Hematopoietic multipotent progenitor cell treated with erythropoietin and hydrocortisone succinate and interleukin-3 and kit ligand, for 15 days (in vitro differentiated cells): Measurements from ENCODE around the gene TBXAS1.
"Not testable (repeated sequence)": the region's sequence is repeated elsewhere in the genome, so short reads cannot be mapped to it uniquely, and the experiment has no call there.

Source experiments
- DNase-seq: peaks from one replicate; pipeline ENCODE4 v3.0.0-alpha.2; 2015; ENCODE audit warnings: low spot score

Gene TBXAS1

DNA sequence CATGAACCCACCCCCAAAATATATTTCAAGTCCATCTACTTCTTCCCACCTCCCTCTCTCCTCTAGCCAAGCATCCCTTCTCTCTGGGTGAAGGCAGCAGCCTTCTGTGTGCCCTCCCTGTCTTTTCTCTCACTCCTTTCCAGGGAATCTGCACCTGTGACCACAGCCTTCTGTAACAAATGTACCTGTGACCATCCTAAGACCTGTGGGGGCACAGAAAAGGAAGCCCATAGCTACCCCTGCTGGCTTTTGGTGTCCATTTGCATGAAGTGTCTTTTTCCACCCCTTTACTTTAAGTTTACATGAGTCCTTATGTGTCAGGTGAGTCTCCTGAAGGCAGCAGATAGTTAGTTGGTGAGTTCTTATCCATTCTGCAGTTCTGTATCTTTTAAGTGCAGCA lies 2.0 kb upstream of the TBXAS1 start:
- DNase-seq = no peak

DNA sequence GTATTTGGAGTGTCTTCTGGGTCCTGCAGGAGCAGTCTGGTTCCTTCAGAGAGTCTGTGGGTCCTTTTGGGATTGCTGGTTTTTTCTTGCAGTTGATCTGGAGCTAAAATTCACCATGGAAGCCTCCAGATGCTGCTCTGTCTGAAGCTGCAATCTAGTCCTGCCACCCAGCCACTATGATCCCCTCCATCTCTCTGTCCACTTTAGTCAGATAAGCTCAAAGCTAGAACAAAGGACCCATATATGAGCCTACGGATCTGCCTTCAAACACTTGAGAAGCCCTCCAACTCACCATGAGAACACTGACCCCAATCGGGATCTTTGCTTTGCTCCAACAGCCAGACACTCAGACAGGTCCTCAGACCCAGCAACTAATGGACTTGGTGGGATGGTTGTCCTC lies 618 bp upstream of the TBXAS1 start:
- no peak for DNase-seq

DNA sequence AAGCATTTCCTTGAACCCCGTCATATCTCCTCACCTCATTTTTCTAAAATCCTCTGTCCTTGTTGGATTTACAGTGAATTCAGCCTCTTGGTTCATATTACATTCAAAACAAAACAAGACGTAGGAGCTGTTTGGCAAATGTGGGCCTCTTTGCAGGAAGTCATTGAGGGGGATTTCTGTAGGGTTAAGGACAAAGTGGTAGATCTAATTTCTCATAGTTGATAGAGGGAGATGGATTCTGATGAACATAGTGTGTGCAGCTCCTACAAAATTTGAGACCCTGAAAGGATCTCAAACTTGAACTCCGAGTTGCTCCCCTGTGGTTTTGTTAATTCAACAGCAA lies 682 bp downstream of the TBXAS1 start:
- no peak for DNase-seq

DNA sequence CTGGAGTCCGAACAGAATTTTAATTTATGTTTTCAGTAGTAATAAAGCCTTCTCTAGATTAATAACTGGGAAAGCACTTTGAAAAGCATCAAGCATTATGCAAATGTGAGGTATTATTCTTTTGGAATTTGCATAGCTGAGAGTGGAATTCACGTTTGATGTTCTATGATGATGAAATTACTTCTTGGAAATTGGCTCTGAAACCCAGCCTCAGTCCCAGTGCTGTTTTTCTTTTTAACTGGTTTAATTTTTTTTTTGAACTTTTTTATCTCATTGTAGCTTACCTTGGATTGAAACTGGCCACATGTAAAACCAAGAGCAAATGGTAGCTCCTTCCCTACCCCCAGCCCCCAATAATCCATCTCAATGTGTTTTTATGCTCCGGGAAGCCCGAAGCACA lies 1.2 kb downstream of the TBXAS1 start:
- DNase-seq = no peak

DNA sequence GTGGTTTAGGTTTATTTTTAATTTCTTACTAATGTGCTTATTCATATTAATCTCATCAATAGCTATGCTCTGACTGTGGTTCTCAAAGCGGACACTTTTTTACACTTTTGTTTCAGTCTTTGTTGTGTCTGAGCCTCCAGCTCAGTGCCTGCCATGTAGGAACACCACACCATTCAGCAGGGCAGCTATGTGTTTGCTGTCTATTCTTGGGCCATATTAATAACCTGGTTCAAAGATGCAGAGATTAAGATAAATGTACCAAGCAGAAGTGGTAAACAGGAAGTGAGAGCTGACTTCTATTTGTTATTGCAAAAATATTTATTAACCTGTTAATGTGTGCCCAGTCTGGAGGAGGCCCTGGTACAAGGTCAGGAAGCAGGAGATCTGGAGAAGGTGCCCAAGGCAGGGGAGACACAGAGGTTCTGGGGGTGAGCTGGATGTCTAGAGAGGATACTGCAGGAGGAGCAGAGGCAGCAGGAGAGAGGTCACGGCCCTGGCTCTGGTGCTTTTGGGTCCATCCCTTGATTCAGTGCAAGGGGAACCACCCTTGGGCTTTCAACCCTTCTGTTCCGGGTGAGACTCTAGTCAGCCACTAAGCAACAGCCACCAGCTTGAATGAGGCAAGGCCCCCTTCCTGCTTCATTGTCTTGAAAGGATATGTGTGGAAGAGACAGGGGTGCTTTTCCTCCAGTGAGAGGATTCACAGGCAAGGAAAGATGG lies 1.9 kb downstream of the TBXAS1 start:
- DNase-seq = no peak

DNA sequence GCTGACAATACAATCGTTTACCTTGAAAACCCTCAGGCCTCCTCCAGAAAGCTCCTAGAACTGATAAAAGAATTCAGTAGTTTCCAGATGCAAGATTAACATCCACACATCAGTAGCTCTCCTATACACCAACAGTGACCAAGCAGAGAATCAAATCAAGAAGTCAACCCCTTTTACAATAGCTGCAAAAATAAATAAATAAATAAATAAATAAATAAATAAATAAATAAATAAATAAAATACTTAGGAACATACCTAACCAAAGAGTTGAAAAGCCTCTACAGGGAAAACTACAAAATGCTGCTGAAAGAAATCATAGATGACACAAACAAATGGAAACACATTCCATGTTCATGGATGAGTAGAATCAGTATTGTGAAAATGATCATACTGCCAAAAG lies 6.8 kb downstream of the TBXAS1 start:
- not testable (repeated sequence) for DNase-seq

DNA sequence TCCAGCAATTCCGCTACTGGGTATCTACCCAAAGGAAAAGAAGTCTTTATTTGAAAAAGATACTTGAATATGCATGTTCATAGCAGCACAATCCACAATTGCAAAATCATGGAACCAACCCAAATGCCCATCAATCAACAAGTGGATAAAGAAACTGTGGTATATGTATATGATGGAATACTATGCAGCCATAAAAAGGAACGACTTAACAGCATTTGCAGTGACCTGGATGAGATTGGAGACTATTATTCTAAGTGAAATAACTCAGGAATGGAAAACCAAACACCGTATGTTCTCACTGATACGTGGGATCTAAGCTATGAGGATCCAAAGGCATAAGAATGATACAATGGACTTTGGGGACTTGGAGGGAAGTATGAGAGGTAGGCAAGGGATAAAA lies 8.2 kb downstream of the TBXAS1 start:
- not testable (repeated sequence) for DNase-seq

DNA sequence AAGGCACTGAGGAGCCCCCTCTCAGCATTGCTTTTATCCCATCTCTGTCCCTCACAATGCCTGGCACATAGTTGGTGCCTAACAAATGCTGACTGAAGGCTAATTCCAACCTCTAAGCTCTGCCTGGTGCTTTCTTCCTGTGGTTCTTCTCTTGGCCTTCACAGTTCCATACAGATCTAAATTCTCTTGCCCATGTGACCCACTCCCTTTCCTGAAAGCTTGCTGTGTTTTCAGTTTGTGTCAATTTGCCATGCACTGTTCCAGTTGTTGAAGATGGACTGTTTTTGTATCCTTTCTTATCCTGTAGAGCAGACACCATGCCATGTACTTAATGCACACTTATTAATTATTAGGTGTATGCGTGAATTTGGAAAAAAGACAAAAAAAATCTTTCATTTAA lies 9.2 kb downstream of the TBXAS1 start:
- no peak for DNase-seq

DNA sequence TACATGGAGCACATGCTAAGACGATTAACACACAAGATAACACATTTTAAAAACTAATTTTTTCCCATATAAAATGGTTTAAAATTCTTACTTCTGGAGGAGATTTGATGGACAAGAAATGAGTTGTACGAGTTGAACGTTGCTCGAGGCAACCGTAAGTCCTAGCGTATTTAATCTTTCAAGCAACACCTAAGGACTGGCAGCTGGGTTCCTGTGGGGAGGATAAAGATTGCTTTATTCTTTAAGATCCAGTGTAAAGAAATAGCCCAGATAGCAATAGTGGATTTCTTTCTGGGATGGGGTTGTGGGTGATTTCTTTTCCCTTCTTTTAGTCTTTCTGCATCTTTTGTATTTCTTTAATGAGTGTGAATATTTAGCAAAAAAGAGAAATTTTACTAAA lies 9.8 kb downstream of the TBXAS1 start:
- DNase-seq = no peak

DNA sequence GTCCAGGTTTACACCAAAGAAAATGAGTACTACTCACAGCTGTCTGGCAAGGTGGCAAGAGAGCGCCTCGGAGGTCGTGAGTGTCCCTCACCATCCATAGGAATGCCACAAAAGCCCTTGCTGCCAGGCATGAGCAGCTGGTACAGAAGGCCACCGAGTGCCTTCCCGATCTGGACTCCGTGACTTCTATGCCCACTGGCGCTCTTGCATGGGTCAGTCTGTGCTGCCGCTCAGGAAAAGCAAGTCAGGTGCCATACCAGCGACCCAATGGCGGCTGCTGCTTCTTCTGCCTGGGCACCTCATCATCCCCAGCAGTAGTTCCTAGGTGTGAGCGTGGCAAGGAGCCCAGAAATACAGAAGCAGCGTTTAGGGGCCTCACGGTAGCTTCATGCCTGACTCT lies 11.7 kb downstream of the TBXAS1 start:
- no peak for DNase-seq

DNA sequence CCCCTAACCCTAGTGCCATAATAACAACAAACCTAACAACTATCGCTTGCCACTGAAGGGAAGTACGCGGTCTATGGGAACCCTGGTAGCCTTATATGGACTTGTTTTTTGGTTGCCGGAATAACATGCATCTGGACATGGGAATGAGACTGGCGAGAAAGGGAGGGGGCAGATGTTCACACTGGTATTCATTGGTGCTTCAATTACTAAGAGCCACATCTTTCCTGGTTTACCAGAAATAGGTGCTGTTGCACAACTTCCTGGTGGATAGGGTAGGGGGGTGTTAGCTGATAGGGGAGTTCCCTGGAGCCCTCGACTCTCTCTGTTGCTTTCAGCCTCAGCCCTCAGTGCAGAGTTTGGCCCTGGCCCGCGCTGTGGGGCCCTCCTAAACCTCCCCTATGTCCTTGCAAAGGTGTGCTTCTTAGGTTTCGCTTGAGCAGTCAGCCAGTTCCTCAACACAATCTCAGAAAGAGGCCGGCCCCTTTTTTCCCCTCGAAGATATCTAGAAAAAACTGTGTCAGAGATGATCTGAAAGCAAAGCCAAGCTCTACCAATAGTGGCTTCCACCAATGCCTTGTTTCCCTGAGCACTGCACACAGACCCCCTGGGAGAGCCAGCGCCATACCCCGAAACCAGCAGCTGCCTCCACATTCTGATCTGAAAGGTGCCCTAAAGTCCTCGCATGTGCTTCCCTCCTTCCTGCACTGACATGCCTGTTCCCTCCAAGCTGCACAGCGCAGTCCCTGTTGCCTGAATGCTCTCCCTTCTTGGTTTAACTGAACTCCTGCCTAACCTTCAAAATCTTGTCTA lies 13.5 kb downstream of the TBXAS1 start:
- no peak for DNase-seq

DNA sequence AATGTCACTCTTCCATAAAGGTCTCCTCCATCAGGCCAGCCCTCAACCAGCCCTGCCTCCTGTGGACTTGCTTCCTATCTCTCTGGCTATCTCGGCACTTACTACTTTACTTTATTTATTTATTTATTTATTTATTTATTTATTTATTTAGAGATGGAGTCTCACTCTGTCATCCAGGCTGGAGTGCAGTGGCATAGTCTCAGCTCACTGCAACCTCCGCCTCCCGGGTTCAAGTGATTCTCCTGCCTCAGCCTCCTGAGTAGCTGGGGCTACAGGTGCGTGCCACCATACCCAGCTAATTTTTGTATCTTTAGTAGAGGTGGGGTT lies 14.1 kb downstream of the TBXAS1 start:
- DNase-seq = not testable (repeated sequence)

DNA sequence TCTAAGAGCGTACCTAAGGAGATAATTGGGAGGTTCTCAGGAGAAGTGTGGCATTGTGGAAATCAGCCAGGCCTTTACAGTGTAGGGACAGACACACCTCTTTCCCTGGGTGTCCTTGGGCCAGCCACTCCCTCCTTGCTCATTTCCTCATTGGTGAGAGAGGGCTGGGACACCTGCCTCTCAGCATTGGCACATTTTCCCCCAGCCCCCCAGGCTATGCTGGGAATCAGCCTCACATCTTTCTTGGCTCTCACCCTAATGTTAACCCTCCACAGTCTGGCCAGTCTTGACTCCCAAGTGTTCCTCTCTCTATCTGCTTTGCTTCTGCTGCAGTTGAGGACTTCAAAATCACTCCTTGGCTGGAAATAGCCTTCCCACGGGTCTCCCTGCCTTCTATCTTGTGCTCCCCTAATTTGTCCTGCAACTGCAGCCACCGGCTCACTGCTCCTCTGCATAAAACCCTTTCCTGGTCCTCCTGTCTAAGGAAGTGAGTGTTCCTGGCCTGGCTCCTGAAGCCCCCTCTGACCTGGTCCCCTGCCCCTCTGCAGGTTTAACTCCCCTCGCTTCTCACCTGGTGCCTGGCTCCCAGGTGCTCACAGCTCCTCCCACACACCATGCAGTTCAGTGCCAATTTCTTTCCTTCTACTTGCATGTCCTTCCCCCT lies 15.8 kb downstream of the TBXAS1 start:
- no peak for DNase-seq

DNA sequence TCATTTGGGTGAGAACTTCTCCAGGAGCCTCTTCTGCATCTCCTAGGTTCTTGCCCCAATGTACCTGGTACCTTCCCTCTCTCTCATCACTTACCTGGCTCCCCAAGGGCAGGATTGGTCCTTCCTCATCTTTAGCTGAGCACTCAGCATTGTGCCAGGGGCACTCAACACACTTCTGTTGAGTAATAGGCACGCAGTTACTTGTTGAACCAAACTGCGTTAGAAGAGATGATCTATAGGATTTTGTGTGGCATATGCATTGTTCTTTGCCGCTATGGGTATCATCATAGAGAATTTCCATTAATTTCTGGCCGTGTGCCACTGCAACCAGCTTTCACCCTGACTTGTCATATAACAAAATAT lies 16.4 kb downstream of the TBXAS1 start:
- no peak for DNase-seq

DNA sequence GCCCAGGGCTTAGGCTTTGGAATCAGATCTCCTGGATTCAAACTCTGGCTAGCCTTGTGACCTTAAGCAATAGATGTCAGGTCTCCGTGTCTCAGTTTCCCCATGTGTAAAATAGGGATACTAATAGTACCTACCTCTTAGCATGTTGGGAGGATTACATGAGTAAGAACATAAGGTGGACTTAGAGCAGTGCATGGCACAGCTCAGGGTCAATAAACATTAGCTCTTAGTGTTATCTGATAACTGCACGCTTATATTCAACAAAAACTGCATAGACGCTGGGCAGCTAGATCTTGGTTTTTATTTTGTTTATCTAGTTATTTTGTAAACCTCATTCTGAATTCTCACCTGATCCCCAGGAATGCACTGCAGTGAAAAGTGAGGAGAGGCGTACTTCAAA lies 17.2 kb downstream of the TBXAS1 start:
- DNase-seq = no peak

DNA sequence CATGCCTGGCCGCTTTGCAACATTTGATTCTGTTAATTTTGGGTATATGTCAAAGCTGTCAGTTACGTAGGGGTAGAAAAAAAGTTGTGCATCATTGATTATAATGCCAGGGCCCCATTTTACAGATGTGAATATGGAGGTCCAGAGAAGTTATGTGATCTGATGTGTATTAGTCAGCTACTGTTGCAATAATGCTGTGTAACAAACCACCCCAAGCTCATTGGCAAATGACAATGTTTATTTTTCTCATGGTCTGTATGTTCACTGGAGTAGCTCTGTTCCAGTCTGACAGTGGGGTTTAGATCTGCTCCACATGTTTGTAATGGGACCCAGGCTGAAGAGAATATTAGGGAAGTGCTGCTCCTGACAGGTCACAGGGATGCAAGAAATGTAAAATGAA lies 19.2 kb downstream of the TBXAS1 start:
- no peak for DNase-seq

DNA sequence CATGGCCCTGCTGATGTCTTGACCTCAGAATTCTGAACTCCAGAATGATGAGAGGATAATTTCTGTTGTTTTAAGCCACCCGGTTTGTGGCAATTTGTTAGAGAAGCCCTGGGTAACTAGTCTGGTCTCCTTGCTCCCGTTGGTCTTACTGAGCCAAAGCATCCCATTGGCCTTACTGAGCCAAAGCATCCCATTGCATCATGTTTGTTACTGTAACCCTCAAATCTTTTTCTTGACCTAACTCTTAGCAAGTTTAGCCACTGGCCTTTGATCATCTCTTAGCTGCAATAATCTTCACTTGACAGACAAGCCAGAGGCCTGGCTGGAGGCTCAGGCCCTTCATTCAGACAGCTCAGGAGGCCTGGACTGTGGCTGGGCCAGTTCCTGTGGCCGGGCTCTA lies 21.8 kb downstream of the TBXAS1 start:
- no peak for DNase-seq

DNA sequence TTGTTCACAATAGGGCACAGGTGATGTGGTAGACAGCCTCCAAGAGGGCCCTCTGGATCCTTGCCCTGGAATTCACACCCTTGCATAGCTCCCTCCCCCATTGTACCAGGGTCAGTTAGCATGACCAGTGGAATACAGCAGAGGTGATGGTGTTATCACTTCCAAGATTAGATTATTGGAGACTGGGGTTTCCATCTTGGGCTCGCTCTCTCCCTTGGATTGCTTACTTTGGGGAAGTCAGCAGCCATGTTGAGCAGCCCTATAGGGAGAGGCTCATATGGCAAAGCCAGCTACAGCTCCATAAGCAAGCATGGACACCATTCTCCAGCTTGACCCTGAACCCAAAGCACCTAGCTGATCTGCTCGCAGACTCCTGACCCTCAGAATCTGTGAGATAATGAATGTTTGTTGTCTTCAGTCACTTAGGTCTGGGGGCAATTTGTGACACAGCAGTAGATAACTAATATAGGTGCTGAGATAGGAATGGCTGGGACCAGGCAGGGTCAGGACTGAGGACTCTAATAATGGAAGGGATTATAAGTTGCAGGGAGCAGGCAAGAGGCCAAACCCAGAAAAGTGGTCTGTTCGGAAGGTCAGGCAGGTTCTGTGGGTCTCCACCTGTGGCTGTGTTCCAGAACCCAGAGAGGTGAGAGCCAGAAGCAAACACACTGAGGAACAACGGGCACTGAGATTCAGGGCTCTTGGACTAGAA lies 22.9 kb downstream of the TBXAS1 start:
- no peak for DNase-seq

DNA sequence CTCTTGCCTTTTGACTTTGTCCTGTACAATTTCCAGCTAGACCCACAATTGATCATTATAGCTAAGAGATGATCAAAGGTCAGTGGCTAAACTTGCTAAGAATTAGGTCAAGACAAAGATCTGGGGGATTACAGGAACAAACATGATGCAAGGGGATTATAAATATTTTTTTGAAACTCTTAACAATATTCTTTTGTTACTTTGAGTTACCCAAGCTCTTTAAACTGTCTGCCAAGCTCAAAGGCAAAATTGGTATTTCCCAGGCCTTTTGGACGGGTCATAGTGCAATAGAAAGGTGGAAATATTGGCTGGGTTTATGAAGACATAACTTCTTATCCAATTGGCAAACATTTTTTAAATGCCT lies 23.4 kb downstream of the TBXAS1 start:
- DNase-seq = no peak

DNA sequence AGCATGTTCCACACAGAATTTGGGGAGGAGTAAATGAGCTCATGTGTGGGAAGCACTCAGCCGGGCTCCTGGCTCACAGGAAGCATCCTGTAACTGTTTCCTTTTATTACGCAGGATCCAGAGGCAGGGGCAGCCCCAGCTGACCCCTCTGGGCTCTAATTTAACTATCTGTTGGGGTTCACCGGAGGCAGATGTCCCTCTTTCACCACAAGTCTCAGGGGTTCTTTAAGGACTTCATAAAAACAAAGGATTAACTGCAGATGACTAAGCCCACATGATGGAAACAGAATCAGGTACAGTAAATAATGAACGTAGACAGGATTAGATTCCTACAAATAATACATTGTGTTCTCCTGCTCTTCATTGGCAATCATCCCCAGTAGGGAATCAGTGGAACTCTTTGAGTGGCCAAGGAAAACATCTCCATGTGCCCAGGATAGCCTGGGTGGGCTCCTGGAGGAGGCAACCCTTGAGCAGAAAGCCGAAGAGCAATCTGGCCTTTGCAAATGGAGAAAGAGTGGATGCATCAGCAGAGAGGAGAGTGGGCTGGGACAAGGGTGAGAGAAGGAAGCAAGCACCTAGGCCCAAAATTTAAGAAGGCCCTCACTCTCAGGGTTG lies 24.6 kb downstream of the TBXAS1 start:
- no peak for DNase-seq

DNA sequence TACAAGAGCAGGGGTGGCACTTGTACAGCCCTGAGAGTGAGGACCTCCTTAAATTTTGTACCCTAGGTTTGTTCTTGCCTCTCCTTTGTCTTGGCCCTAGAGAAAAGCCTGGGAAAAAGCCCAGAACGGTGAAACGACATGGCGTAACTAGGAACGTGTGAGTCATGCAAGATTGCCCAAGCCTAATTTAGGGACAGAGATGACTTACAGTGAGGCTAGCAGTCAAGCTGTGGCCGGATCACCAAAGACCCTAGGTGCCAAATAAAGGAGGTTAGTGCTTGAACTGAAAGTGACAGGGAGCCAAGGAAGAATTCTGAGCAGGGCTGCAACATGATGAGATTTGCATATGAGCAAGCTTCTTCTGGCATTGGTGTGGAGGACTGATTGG lies 25.1 kb downstream of the TBXAS1 start:
- no peak for DNase-seq

DNA sequence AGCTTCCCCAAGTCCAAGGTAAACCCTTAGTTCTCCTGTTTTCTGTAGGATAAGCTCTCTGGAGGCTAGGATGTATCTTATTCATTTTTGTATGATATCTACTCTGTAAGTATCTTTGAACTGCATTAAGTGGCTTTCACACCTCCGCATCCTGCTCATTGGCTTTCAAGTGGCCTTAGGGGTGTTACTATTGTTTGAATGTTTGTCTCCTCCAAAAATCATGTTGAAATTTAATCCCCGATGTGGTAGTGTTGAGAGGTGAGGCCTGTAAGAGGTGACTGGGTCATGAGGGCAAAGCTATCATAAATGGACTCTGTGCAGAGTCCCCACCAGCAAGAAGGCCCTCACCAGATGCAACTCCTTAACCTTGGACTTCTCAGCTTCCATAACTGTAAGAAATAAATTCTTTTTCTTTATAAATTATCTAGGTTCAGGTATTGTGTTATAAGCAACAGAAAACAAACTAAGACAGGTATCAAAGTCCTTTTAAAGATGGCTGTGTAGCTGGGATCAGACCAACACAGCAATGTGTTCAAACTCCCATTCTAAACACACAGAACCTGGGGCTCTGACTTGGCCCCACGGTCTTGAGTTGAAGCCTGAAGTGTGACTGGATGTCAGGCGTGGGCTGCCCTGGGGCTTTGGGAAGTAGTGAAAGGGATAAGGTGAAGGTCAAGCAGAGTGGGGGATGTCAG lies 25.9 kb downstream of the TBXAS1 start:
- no peak for DNase-seq
